HL-60 (cell line): ENCODE measurements around the gene CFAP61.

Source experiments
- DNase-seq, 2 experiments: peaks; one replicate each; pipeline ENCODE4 v3.0.0-alpha.2; 2010 to 2020; ENCODE audit warnings: low read depth in 1 of 2, low spot score in 1 of 2
- H3K27ac ChIP-seq: fragments of 250-450 bp; sonication (Bioruptor Pico); replicated peaks from 2 replicates; pipeline ENCODE4 v1.5.1; 2020; ENCODE audit warnings: mild to moderate bottlenecking, moderate library complexity
- H3K27me3 ChIP-seq: fragments of 250-450 bp; sonication (Bioruptor Pico); 2 replicates; pipeline ENCODE4 v1.5.1; 2021; ENCODE audit warnings: mild to moderate bottlenecking, moderate library complexity; ENCODE audit not compliant: insufficient read depth, poor library complexity, severe bottlenecking
- H3K4me3 ChIP-seq: replicated peaks from 2 replicates; pipeline ENCODE4 v1.5.1; 2011; ENCODE audit warnings: mild to moderate bottlenecking, control low read depth, low read length; ENCODE audit not compliant: insufficient read depth
- GABPA ChIP-seq: IDR thresholded peaks from 2 replicates; pipeline ENCODE4 v1.6.1; 2012; ENCODE audit warnings: low read depth
- POLR2AphosphoS5 ChIP-seq: IDR thresholded peaks from 2 replicates; pipeline ENCODE4 v1.6.1; 2012; ENCODE audit warnings: low read depth
- SPI1 ChIP-seq: IDR thresholded peaks from 2 replicates; pipeline ENCODE4 v1.6.1; 2012; ENCODE audit warnings: low read depth, mild to moderate bottlenecking, borderline replicate concordance
- TF ChIP-seq, protein P1 (sequence below): IDR thresholded peaks from 2 replicates; pipeline ENCODE4 v1.6.1; 2012; ENCODE audit warnings: low read depth; ENCODE audit not compliant: insufficient replicate concordance
- TF ChIP-seq, protein P2 (sequence below): IDR thresholded peaks from one replicate; pipeline ENCODE4 v1.5.1; 2011; ENCODE audit warnings: low read length, control low read depth, inconsistent platforms; ENCODE audit not compliant: insufficient read depth

The CFAP61 gene

DNA sequence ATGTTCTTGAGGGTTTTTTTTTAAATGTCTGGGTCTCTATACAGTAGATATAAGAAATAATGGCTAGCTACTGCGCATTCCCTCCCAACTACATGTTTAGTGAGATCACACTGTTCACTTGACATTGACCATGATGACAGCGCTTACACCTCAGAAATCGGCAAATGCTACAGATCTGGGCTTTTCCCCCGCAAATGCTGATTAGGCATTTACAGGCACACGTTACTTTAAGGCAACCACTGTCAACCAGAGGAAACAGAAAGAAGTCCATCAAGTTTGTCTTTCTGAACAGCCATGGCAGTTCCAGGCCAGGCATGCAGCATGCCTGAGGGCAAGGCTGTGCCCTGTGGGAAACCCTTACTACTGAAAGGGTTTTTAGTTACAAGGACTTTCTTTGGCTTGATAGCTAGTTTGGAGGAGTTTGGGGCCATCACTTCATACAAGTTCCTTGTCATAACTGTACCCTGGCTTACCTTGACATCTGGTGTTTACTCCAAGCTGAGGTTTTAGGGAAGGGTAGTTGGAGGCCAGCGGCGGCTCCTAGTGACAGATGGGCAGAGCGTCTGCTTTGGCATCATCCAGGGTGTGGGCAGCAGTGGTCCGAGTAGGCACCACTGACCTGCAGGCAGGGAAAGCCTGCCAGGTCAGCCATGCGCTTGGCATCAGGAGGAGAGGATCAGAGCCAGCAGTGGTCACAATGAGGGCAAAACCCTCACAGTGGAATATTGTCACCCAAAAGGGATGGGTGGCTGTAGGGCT lies 43.0 kb downstream of the CFAP61 start:
- TF ChIP-seq GABPA, result no peak
- no peak for TF ChIP-seq SPI1
- TF ChIP-seq, protein P1, sequence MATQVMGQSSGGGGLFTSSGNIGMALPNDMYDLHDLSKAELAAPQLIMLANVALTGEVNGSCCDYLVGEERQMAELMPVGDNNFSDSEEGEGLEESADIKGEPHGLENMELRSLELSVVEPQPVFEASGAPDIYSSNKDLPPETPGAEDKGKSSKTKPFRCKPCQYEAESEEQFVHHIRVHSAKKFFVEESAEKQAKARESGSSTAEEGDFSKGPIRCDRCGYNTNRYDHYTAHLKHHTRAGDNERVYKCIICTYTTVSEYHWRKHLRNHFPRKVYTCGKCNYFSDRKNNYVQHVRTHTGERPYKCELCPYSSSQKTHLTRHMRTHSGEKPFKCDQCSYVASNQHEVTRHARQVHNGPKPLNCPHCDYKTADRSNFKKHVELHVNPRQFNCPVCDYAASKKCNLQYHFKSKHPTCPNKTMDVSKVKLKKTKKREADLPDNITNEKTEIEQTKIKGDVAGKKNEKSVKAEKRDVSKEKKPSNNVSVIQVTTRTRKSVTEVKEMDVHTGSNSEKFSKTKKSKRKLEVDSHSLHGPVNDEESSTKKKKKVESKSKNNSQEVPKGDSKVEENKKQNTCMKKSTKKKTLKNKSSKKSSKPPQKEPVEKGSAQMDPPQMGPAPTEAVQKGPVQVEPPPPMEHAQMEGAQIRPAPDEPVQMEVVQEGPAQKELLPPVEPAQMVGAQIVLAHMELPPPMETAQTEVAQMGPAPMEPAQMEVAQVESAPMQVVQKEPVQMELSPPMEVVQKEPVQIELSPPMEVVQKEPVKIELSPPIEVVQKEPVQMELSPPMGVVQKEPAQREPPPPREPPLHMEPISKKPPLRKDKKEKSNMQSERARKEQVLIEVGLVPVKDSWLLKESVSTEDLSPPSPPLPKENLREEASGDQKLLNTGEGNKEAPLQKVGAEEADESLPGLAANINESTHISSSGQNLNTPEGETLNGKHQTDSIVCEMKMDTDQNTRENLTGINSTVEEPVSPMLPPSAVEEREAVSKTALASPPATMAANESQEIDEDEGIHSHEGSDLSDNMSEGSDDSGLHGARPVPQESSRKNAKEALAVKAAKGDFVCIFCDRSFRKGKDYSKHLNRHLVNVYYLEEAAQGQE, result no peak
- Histone ChIP-seq H3K27me3 (no peaks in the 10 kb centered on the region), H3K4me3 (no peak overlapping the region), H3K27ac (no peak overlapping the region)
- no peak for DNase-seq

DNA sequence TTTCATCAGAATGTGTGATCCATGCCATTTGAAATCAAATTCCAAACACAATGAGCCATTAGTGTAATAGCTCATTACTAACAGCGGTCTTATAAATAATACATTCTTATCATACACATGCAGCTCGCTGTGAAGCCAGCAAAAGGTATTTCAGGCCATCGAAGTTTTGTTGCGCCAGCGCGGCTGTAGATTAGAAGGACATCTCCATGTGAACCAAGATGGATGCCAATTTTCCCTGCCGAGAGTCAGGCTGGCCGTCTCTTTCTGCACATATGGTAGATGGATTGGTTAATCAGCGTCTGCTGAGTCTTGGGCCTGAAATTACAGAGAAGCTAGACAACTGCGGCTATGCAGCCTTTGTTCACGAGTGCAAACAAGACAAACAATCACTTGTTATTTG lies 44.1 kb downstream of the CFAP61 start:
- TF ChIP-seq POLR2AphosphoS5 (no peak), GABPA (no peak), SPI1 (no peak)
- TF ChIP-seq, protein P1, result no peak
- TF ChIP-seq, protein P2, sequence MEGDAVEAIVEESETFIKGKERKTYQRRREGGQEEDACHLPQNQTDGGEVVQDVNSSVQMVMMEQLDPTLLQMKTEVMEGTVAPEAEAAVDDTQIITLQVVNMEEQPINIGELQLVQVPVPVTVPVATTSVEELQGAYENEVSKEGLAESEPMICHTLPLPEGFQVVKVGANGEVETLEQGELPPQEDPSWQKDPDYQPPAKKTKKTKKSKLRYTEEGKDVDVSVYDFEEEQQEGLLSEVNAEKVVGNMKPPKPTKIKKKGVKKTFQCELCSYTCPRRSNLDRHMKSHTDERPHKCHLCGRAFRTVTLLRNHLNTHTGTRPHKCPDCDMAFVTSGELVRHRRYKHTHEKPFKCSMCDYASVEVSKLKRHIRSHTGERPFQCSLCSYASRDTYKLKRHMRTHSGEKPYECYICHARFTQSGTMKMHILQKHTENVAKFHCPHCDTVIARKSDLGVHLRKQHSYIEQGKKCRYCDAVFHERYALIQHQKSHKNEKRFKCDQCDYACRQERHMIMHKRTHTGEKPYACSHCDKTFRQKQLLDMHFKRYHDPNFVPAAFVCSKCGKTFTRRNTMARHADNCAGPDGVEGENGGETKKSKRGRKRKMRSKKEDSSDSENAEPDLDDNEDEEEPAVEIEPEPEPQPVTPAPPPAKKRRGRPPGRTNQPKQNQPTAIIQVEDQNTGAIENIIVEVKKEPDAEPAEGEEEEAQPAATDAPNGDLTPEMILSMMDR, result no peak
- no peak for DNase-seq
- H3K27me3 ChIP-seq, result no peaks in the 10 kb centered on the region
- H3K4me3 ChIP-seq, result no peak overlapping the region
- no peak overlapping the region for H3K27ac ChIP-seq

DNA sequence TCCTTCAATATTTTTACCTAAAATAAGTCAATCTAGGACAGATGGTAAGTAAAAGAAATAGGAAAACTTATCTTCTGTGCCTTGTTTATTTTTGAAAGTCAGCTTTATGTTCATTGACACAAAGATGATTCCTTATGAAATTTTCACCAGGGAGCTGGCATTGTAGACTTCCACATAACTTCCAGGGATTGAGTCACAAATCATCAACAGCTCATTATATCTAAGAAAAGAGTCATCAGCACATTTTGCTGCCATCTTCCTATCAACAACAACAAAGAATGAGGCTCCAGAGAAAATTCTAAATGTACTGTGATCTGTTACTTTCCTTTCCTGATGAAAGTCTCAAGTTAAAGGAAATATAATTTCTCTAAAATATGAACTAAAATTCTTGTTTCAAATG lies 48.5 kb downstream of the CFAP61 start:
- Histone ChIP-seq H3K27me3 (peaks cover 12% of the 10 kb centered on the region), H3K27ac (no peak overlapping the region), H3K4me3 (no peak overlapping the region)
- TF ChIP-seq, protein P2, result no peak
- TF ChIP-seq, protein P1, result no peak
- TF ChIP-seq GABPA, result no peak
- TF ChIP-seq POLR2AphosphoS5, result no peak
- no peak for TF ChIP-seq SPI1
- no peak for DNase-seq
